K562 (cell line): ENCODE results near the gene RBMS1.

ENCODE experiments used
- ATF2 ChIP-seq: sonication (generic); formaldehyde crosslinking; IDR thresholded peaks from 2 replicates; pipeline ENCODE4 v1.8.1; 2022; ENCODE audit warnings: missing genetic modification reagents
- C11orf30 ChIP-seq: fragments of 450-650 bp; IDR thresholded peaks from 2 replicates; pipeline ENCODE4 v1.6.1; 2016; ENCODE audit warnings: low read depth, mild to moderate bottlenecking
- CHD2 ChIP-seq: IDR thresholded peaks from 2 replicates; pipeline ENCODE4 v1.6.1; 2011; ENCODE audit warnings: low read depth, low read length
- CREM ChIP-seq: IDR thresholded peaks from 2 replicates; pipeline ENCODE4 v1.6.1; 2014; ENCODE audit warnings: antibody characterized with exemption, low read depth
- HOXB6 ChIP-seq: fragments of 250-450 bp; sonication (Bioruptor Pico); IDR thresholded peaks from 2 replicates; pipeline ENCODE4 v1.5.1; 2022; ENCODE audit warnings: mild to moderate bottlenecking, borderline replicate concordance
- SNRNP70 ChIP-seq: fragments of 200-400 bp; formaldehyde crosslinking; optimal IDR thresholded peaks from 2 replicates; pipeline ENCODE3; 2017; ENCODE audit warnings: low read depth, low read length
- TRIM28 ChIP-seq: fragments of 450-650 bp; IDR thresholded peaks from 2 replicates; pipeline ENCODE4 v1.6.1; 2017
- ZNF398 ChIP-seq: fragments of 250-450 bp; sonication (Bioruptor Pico); IDR thresholded peaks from 2 replicates; pipeline ENCODE4 v1.8.0; 2021; ENCODE audit warnings: moderate library complexity, mild to moderate bottlenecking, inconsistent platforms
- ZNF518B ChIP-seq: fragments of 250-450 bp; sonication (Bioruptor Pico); IDR thresholded peaks from 2 replicates; pipeline ENCODE4 v1.5.0; 2021; ENCODE audit warnings: mild to moderate bottlenecking, moderate library complexity
- TF ChIP-seq, protein P1 (sequence below), 2 experiments: fragments of 450-650 bp; formaldehyde crosslinking in 1 of 2; IDR thresholded peaks; 2 replicates each; pipeline versions ENCODE4 v1.4.0 to v1.6.1; 2014 to 2020; ENCODE audit warnings: mild to moderate bottlenecking in 2 of 2, borderline replicate concordance in 1 of 2, low read depth in 1 of 2
- TF ChIP-seq, protein P2 (sequence below): sonication (generic); formaldehyde crosslinking; IDR thresholded peaks from 2 replicates; pipeline ENCODE4 v1.8.1; 2022; ENCODE audit warnings: missing genetic modification reagents
- TF ChIP-seq, protein P3 (sequence below), 3 experiments: IDR thresholded peaks in 2 of 3; conservative IDR thresholded peaks in 1 of 3; 2 replicates each; pipeline ENCODE4 v1.5.1; 2011 to 2012; ENCODE audit warnings: low read length in 3 of 3, mild to moderate bottlenecking in 3 of 3, control low read depth in 2 of 3, improper control_type of control experiment in 1 of 3, inconsistent platforms in 1 of 3, low read depth in 1 of 3, mixed read lengths in 1 of 3, moderate library complexity in 1 of 3; ENCODE audit not compliant: insufficient read depth in 2 of 3

GRCh38 chr2:160387558-160388262 is 105.9 kb downstream of the RBMS1 start:
- TF ChIP-seq, protein P1, sequence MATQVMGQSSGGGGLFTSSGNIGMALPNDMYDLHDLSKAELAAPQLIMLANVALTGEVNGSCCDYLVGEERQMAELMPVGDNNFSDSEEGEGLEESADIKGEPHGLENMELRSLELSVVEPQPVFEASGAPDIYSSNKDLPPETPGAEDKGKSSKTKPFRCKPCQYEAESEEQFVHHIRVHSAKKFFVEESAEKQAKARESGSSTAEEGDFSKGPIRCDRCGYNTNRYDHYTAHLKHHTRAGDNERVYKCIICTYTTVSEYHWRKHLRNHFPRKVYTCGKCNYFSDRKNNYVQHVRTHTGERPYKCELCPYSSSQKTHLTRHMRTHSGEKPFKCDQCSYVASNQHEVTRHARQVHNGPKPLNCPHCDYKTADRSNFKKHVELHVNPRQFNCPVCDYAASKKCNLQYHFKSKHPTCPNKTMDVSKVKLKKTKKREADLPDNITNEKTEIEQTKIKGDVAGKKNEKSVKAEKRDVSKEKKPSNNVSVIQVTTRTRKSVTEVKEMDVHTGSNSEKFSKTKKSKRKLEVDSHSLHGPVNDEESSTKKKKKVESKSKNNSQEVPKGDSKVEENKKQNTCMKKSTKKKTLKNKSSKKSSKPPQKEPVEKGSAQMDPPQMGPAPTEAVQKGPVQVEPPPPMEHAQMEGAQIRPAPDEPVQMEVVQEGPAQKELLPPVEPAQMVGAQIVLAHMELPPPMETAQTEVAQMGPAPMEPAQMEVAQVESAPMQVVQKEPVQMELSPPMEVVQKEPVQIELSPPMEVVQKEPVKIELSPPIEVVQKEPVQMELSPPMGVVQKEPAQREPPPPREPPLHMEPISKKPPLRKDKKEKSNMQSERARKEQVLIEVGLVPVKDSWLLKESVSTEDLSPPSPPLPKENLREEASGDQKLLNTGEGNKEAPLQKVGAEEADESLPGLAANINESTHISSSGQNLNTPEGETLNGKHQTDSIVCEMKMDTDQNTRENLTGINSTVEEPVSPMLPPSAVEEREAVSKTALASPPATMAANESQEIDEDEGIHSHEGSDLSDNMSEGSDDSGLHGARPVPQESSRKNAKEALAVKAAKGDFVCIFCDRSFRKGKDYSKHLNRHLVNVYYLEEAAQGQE (IDR thresholded peaks at IDR 0.05; ENCODE audit: borderline replicate concordance): no peak
- TF ChIP-seq, protein P1 (CRISPR knock-in tag; IDR thresholded peaks at IDR 0.05; ENCODE audit: low read depth): no peak
- TF ChIP-seq, protein P2, sequence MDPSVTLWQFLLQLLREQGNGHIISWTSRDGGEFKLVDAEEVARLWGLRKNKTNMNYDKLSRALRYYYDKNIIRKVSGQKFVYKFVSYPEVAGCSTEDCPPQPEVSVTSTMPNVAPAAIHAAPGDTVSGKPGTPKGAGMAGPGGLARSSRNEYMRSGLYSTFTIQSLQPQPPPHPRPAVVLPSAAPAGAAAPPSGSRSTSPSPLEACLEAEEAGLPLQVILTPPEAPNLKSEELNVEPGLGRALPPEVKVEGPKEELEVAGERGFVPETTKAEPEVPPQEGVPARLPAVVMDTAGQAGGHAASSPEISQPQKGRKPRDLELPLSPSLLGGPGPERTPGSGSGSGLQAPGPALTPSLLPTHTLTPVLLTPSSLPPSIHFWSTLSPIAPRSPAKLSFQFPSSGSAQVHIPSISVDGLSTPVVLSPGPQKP (CRISPR knock-in tag): no peak
- TF ChIP-seq ZNF518B (CRISPR knock-in tag) (no peak), C11orf30 (no peak), CREM (no peak), SNRNP70 (no peak), ATF2 (CRISPR knock-in tag) (no peak), ZNF398 (CRISPR knock-in tag) (no peak), CHD2 (no peak), TRIM28 (no peak), HOXB6 (CRISPR knock-in tag) (no peak)
- TF ChIP-seq, protein P3, sequence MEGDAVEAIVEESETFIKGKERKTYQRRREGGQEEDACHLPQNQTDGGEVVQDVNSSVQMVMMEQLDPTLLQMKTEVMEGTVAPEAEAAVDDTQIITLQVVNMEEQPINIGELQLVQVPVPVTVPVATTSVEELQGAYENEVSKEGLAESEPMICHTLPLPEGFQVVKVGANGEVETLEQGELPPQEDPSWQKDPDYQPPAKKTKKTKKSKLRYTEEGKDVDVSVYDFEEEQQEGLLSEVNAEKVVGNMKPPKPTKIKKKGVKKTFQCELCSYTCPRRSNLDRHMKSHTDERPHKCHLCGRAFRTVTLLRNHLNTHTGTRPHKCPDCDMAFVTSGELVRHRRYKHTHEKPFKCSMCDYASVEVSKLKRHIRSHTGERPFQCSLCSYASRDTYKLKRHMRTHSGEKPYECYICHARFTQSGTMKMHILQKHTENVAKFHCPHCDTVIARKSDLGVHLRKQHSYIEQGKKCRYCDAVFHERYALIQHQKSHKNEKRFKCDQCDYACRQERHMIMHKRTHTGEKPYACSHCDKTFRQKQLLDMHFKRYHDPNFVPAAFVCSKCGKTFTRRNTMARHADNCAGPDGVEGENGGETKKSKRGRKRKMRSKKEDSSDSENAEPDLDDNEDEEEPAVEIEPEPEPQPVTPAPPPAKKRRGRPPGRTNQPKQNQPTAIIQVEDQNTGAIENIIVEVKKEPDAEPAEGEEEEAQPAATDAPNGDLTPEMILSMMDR (IDR thresholded peaks at IDR 0.05 in 2 of 3, conservative IDR thresholded peaks at IDR 0.05 in 1 of 3; ENCODE audit: insufficient read depth in 2 of 3, low read depth in 1 of 3, low read length in 3 of 3): no peak
